Bone marrow (tissue), 2 donors: ENCODE measurements around the gene ADAP1.
"Not testable (repeated sequence)": the region's sequence is repeated elsewhere in the genome, so short reads cannot be mapped to it uniquely, and the experiment has no call there.

Source experiments
- DNase-seq, 2 donors: peaks; one replicate each; lab custom pipeline; 2025; lab: John Stamatoyannopoulos, UW

Gene ADAP1

GRCh38 chr7:959271-959670 is 4.8 kb upstream of the ADAP1 start:
- no peak for DNase-seq

- DNase-seq = no peak
These were observed 4.0 kb upstream of the ADAP1 start for GRCh38 chr7:958221-959200.

GRCh38 chr7:957418-958220 is 3.1 kb upstream of the ADAP1 start:
- peak in 1 of 2 donors; percentile 37 for DNase-seq

- DNase-seq = no peak
These were observed 1.6 kb upstream of the ADAP1 start for GRCh38 chr7:956031-956430.

GRCh38 chr7:953547-954327 is 743 bp downstream of the ADAP1 start:
- peak in 1 of 2 donors; percentile 34 for DNase-seq

GRCh38 chr7:952548-953441 is 1.7 kb downstream of the ADAP1 start:
- no peak for DNase-seq

- no peak for DNase-seq
These were observed 2.5 kb downstream of the ADAP1 start for GRCh38 chr7:951881-952547.

GRCh38 chr7:949021-949934 is 5.2 kb downstream of the ADAP1 start:
- DNase-seq = no peak

- no peak for DNase-seq
These were observed 6.9 kb downstream of the ADAP1 start for GRCh38 chr7:947391-948210.

GRCh38 chr7:946256-946996 is 8.1 kb downstream of the ADAP1 start:
- no peak for DNase-seq

- no peak for DNase-seq
These were observed 8.8 kb downstream of the ADAP1 start for GRCh38 chr7:945556-946255.

- DNase-seq = no peak
These were observed 9.3 kb downstream of the ADAP1 start for GRCh38 chr7:945147-945555.

GRCh38 chr7:944744-945143 is 9.7 kb downstream of the ADAP1 start:
- DNase-seq = no peak

- not testable (repeated sequence) for DNase-seq
These were observed 10.7 kb downstream of the ADAP1 start for GRCh38 chr7:943793-944192.

- no peak for DNase-seq
These were observed 13.7 kb downstream of the ADAP1 start for GRCh38 chr7:940599-941408.

GRCh38 chr7:939843-940242 is 14.6 kb downstream of the ADAP1 start:
- no peak for DNase-seq
